HG03378 (cell line): ENCODE data around the gene SARDH.

Experiments used
- ATAC-seq: cut with Tn5 transposase; IDR thresholded peaks from one replicate; pipeline ENCODE4 v1.9.1; 2021; ENCODE audit warnings: mild to moderate bottlenecking, moderate library complexity; ENCODE audit not compliant: unreplicated experiment

SARDH gene

DNA sequence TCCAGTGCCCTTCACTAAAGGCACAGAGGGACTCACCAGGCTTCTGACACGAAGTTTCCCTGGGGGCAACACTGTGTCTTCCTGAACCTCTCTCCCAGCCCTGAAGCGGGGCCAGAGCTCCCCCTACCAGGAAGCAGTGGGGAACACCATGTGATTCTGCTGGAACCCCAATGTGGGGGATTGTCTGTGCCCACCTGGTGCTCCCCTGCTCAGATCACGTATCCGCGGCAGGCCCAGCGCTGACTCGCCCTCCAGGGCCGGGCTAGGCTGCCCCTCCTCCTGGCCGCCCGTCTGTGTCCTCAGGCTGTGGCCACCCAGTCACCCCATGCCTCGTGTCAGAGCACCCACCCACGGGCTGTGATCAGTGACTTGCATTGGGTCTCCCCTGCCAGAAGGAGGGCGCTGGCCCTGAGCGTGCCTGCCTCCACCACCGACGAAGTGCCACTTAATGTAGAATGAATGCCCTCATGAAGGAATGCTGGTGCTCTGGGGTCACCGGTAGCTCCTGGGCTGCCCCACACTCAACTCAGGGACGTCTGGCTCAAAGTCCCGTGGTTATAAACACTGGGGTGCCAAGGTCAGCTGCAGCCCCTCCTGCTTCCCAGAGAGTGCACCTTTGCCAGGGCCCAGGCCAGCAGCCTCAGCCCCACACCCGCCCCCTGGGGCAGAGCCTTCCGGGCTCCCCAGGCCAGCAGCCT lies 22.1 kb downstream of the SARDH start:
- ATAC-seq, result no peak

DNA sequence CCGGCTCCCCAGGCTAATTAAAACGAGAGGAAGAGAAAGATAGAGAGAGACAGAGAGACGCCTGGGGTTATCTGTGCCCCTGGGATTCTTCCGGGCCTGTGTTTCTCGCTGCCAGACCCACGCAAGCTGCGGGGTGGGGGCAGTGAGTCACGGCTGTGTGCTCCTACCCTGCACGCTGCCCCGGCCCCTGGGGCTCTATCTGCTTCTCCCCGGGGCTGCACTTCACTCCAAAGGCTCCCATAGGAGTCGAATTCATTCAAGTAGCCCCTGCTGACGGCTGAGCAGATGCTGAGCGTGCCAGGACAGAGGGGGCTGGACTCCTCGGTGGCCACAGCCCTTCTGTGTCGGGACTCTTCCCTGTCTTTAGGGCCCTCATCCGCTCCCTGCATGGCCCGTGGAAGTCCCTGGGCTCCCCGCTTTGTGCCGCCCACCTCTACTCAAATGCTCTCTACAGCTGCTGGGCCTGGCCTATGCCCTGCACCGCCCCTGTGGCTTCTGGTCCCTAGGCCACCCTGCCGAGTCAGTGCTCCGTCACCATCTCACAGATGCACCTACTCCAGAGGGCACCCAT lies 22.8 kb downstream of the SARDH start:
- ATAC-seq, result no peak

DNA sequence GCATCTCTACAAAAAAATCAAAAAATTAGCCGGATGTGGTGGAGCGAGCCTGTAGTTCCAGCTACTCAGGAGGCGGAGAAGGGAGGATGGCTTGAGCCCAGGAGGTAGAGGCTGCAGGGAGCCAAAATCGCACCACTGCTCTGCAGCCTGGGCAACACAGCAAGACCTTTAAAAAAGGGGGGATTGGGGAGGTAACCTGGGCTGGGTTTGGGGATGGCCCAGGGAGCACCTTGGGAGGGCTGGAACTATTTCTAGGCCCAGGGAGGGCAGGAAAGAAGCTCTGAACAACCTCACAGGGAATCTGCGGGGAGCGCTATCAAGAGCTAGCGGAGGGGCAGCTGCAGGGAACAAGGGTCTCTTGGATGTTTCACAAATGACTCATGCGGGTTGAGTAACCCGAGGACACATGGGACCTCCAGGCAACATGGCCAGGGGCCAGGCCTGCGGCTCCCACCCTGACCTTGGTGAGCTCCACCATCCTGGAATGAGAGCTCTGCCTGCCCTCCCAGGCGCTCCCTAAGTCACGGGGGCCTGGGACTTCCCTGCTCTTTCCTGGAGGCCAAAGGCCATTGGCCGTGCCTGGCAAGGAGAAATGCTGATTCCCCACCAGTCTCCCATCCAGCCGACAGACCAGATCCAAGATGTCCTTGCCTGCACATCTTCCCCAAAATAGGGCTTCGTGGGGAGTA lies 23.4 kb downstream of the SARDH start:
- ATAC-seq, result no peak

- no peak for ATAC-seq
These were observed 24.1 kb downstream of the SARDH start for GRCh38 chr9:133713960-133714495.

- ATAC-seq, result no peak
These were observed 24.8 kb downstream of the SARDH start for GRCh38 chr9:133713150-133713959.

DNA sequence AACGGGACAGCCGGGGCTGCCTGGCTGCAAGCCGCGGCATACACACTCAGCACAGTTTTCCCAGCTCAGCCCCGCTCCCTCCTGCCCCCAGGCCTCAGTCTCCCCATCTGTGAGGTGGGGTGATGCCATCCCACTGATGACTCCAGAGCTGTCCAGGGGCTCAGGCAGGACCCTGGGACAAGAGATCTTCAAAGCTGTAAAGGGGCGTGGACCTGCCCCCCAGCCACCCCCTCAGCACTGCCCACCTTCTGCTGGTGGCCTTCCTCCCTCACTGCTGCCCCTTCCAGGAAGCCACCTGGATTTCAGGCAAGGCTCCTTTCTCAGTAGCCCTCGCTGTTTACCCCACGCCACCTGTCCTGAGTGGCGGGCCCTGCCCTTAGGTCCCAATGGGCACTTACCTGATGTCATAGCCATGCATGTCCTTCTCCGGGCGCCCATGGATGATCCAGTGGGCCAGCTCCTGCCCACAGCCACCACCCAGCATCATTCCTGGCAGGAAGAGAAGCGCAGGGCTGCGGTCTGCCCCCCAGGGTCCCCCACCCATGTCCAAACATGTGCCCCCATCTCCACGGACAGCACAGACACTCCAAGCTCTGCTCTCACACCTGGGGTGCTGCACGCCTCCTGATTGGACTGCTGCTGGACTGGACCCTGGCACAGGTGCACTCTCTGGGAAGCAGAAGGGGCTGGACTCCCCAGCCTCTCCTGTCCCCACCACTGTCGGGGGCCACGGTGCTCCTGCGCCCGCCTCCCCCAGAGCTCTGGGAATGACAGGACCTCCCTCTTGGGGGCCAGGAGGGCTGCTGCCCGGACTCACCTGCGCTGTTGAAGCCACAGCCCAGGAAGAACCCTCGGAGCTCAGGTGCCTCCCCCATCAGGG lies 25.7 kb downstream of the SARDH start:
- no peak for ATAC-seq

DNA sequence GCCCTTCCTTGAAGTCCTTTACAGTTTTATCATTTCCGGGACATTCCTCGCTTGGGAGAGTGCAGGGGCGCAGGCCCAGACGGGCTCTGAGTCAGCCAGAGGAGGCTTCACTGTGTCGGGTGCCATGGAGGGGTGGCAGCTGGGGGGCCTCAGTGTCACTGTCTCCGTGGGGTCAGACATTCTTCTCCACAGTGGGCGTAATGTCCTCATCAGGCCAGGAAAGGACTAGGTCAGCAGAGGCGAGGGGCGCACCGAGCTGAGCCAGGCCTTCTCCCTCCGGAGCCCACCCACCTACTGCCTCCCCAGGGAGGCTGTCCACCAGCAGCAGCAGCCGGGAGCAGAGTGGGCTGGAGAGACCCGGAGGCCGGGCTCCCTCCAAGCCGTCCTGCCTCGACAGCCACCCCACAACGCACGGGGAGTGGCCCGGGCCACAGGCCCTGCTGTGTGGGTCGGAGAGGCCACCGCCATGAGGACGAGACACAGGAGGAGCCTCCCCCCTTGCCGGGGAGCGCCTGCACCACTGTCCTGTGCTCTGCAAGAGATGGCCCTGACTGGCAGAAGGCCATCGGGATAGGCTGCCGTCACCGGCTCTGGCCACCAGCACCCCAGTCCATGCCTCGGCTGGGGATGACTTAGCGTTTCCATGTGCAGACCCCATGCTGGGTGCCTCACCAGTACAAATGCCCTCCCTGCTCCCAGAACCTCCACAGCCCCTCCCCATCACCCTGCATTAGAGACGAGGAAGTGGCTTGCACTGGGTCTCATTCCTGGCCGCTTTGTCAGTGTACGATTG lies 26.5 kb downstream of the SARDH start:
- no peak for ATAC-seq

- ATAC-seq, result no peak
These were observed 27.3 kb downstream of the SARDH start for GRCh38 chr9:133710661-133711427.

GRCh38 chr9:133709691-133710571 lies 28.2 kb downstream of the SARDH start:
- ATAC-seq, result no peak

- no peak for ATAC-seq
These were observed 29.0 kb downstream of the SARDH start for GRCh38 chr9:133709015-133709611.

DNA sequence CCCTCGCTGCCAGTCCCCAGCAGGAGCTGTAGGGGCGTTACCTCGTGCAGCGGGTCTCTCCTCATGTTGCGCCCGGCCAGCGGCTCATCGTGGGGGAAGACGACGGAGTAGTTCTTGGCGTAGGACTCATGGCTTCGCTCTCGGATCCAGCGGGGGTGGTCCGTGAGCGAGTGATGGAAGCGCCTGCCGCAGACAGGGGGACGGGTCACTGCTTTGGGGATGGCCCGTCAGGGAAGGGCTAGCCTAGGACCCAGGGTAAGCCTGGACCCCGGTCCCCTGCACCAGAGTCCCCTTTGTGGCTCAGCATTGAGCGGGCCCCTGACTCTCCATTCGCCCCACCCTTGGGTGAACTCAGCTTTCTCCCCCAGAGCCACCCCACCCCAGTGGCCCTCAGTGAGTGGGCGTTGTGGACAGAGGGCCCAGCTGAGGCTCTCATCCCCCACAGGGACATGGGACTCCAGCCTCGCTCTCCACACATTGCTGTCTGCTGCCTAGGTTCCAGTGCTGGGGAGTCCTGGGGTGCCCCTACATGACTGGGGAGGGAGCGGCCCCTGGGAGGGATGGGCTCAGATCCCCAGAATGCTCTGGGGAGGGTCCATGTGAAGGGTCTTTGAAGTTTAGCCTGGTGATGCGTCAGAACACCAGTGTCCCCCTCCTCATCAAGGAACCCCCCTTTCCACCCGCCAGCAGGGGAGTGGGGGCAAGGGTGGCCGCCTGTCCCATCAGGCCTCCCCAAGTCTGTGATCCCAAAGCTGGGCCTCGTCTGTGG lies 29.7 kb downstream of the SARDH start:
- ATAC-seq, result no peak

DNA sequence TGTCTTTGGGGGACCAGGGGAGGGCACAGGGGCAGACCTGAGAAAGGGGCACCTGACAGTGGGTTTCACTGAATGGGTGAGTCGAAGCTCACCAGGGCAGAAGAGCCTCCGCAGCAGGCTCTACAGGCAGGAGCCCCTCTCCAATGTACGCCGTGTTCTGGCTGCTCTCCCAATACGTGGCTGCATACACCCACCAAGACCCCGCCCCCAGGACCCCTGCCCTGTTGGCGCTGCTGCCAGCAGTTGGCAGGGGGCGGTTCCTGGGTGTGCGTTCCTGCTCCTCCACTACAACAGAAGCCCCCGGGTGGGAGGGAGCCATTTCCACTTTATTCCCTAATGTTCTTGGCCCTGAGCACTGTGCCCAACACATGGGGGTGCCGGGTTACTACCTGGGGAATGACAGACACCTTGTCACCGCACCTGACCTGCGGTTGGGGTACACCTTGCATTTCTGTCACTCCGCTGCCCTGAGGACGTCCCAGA lies 30.3 kb downstream of the SARDH start:
- no peak for ATAC-seq

DNA sequence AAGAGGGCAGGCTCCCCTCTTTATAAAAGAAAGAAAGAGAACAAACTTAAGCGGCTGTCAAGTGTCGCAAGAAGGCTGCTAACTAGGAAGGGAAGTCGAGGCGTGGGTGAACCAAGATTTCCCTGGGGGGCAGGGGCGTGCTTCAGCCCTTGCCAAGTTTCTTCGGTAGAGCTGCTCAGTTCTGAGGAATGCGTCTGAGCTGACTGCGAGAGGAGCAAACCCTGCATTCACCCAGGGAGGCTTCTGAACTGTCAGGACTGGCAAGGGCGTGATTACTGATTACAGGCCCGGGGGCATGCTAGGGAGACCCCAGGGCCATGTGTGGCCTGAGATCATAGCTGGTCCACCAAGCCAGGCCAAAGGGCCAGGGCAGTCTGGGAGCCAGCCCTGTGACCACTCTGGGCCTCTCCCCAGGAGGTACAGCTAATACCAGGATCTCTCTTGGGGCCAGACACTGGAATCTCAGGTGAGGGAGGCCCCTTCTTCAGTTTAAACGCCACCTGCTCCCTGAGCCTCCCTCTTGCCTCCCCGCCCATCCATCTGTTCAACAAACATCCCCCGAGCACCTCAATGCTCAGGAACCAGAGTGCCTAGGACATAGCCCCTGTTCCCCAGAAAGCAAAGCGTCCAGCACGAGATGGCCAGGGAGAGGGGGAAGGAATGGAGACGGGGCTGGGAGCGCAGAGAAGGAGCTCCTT lies 30.9 kb downstream of the SARDH start:
- no peak for ATAC-seq

GRCh38 chr9:133706307-133707050 lies 31.7 kb downstream of the SARDH start:
- ATAC-seq, result no peak

DNA sequence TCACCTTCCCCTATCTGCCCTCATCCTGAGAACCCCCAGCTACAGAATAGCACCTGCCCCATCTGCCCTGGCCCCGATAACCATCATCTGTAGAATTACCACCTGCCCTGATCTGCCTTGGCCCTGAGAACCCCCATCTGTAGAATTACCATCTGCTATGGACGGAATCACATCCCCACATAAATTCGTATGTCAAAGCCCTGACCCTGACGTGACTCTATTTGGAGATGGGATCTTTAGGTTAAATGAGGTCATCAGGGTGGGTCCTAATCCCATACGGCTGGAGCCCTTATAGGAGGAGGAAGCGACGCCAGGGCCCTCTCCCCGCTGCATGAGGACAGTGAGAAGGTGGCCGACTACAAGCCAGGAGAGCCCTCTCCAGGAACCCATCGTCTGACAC lies 32.6 kb downstream of the SARDH start:
- ATAC-seq, result no peak
